Adipocyte (in vitro differentiated cells): ENCODE measurements around the gene ZNF443.
A peak's percentile ranks its signal among the peaks of the same experiment; 100 is the strongest.
"Not testable (repeated sequence)": the region's sequence is repeated elsewhere in the genome, so short reads cannot be mapped to it uniquely, and the experiment has no call there.

Experiments
- DNase-seq: peaks from one replicate; pipeline ENCODE4 v3.0.0-alpha.2; 2015; ENCODE audit warnings: low read depth
- H3K27me3 ChIP-seq: replicated peaks from 2 replicates; pipeline ENCODE4 v1.7.0; 2013; ENCODE audit warnings: mild to moderate bottlenecking, low read length, moderate library complexity; ENCODE audit not compliant: control insufficient read depth, insufficient read depth
- H3K36me3 ChIP-seq: 2 replicates; pipeline ENCODE4 v1.7.0; 2013; ENCODE audit warnings: low read length, mild to moderate bottlenecking, moderate library complexity; ENCODE audit not compliant: control insufficient read depth, insufficient read depth, severe bottlenecking
- H3K4me1 ChIP-seq: 2 replicates; pipeline ENCODE4 v1.7.0; 2013; ENCODE audit warnings: mild to moderate bottlenecking, low read length, moderate library complexity; ENCODE audit not compliant: control insufficient read depth, insufficient read depth
- H3K4me3 ChIP-seq: 2 replicates; pipeline ENCODE4 v1.7.0; 2013; ENCODE audit warnings: mild to moderate bottlenecking, low read length, moderate library complexity
- H3K9ac ChIP-seq: 2 replicates; pipeline ENCODE4 v1.7.0; 2013; ENCODE audit warnings: mild to moderate bottlenecking, low read length, moderate library complexity
- H3K9me3 ChIP-seq: 2 replicates; pipeline ENCODE4 v1.7.0; 2013; ENCODE audit warnings: mild to moderate bottlenecking, low read length, moderate library complexity; ENCODE audit not compliant: control insufficient read depth

The ZNF443 gene

GRCh38 chr19:12411893-12412292 lies 28.9 kb downstream of the ZNF443 start:
- no peak for DNase-seq
- H3K4me3 ChIP-seq, result no peak overlapping the region

DNA sequence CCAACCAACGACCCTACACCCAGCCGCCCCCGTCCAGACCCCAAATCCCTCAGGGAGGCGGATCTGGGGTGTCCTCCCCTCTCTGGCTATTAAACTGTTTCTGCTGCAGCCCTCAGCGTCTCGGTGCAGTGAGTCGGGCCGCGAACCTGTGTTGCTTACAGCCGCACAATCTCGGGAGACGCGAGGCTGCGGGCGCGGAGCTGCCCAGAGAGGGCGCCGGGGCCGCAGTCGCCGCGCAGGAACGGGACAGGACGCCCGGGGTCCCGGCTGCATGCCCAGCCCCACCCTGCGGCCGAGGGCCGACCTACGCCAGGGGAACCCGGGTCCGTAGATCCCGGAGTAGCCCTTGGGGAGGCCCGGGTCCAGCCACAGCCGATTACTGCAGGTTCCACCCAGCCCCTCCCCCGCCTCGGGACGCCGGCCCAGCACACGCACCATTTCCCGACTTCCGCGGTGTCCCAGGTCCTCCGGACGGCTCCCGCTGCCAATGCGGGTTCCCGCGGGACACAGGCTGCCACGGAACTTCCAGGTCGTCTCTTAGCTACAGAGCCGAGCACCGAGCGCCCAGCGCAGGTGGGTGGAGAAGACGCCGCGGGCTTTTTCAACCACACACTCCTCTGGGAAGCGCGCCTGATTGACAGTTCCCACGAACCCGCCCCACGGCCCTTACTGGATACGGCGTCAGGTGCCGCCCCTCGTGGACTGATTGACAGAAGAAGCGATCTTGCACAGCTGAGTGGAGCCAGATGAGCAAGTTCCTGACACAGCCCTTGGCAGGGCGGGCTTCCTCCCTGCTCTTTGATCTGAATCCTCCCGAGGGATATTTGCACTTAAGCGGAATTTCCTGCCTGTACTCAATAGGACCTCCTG lies 40.0 kb downstream of the ZNF443 start, which contains the start of gene ZNF799:
Gene ZNF799, minus strand, starts transcription at position 639 of the 870 bp plus-strand sequence. Its CDS starts 201 bp downstream, at position 438.
- peak within 1 kb of the TSS; percentile 81 for H3K9ac ChIP-seq
- no peaks in the 10 kb centered on the region for H3K36me3 ChIP-seq
- H3K4me3 ChIP-seq, result peak within 1 kb of the TSS; percentile 96
- no peaks in the 10 kb centered on the region for H3K9me3 ChIP-seq
- peak; percentile 98 for DNase-seq
- peaks cover 4% of the 10 kb centered on the region for H3K4me1 ChIP-seq
- H3K27me3 ChIP-seq, result no peaks in the 10 kb centered on the region

More at GRCh38 chr19:12411893-12412292, 28.9 kb downstream of the ZNF443 start:
- H3K36me3 ChIP-seq, result no peaks in the 10 kb centered on the region
- no peaks in the 10 kb centered on the region for H3K4me1 ChIP-seq
- no peak overlapping the region for H3K9ac ChIP-seq
- H3K9me3 ChIP-seq, result no peaks in the 10 kb centered on the region
- no peaks in the 10 kb centered on the region for H3K27me3 ChIP-seq

GRCh38 chr19:12399901-12400632 lies 40.8 kb downstream of the ZNF443 start:
- H3K9me3 ChIP-seq, H3K27me3 ChIP-seq, H3K4me1 ChIP-seq, H3K36me3 ChIP-seq: not testable (repeated sequence)
- peak; percentile 24 for DNase-seq
- peak overlapping the region; percentile 96 for H3K4me3 ChIP-seq
- H3K9ac ChIP-seq, result peak overlapping the region; percentile 81

DNA sequence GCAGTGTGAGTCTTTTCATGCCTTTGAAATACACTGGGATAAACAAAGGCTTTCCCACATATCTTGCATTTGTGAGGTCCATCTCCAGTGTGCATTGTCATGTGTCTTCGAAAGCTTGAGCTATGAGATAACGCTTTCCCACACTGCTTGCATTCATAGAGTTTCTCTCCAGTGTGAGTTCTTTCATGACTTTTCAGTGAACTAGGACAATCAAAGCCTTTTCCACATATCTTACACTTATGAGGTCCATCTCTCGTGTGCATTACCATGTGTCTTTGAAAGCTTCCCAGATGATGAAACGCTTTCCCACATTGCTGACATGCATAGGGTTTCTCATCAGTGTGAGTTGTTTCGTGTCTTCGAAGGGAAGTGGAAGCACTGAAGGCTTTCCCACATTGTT lies 49.7 kb downstream of the ZNF443 start:
- H3K9me3 ChIP-seq, result peaks cover 32% of the 10 kb centered on the region
- H3K4me1 ChIP-seq, DNase-seq, H3K9ac ChIP-seq, H3K27me3 ChIP-seq: not testable (repeated sequence)
- H3K36me3 ChIP-seq, result peaks cover 32% of the 10 kb centered on the region
- peak overlapping the region; percentile 24 for H3K4me3 ChIP-seq

GRCh38 chr19:12386365-12386764 lies 54.5 kb downstream of the ZNF443 start:
- not testable (repeated sequence) for H3K4me1 ChIP-seq, H3K9ac ChIP-seq, H3K27me3 ChIP-seq, H3K4me3 ChIP-seq, DNase-seq
- peaks cover 33% of the 10 kb centered on the region for H3K36me3 ChIP-seq
- peaks cover 46% of the 10 kb centered on the region for H3K9me3 ChIP-seq

DNA sequence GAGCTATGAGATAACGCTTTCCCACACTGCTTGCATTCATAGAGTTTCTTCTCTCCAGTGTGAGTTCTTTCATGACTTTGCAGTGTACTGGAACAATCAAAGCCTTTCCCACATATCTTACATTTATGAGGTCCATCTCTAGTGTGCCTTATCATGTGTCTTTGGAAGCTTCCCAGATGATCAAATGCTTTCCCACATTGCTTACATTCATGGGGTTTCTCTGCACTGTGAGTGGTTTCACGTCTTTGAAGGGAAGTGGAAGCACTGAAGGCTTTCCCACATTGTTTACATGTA lies 60.4 kb downstream of the ZNF443 start:
- H3K27me3 ChIP-seq, result no peaks in the 10 kb centered on the region
- peaks cover 72% of the 10 kb centered on the region for H3K9me3 ChIP-seq
- peak overlapping the region; percentile 62 for H3K4me3 ChIP-seq
- no peak overlapping the region for H3K9ac ChIP-seq
- H3K36me3 ChIP-seq, result peaks cover 31% of the 10 kb centered on the region
- no peaks in the 10 kb centered on the region for H3K4me1 ChIP-seq
- no peak for DNase-seq

DNA sequence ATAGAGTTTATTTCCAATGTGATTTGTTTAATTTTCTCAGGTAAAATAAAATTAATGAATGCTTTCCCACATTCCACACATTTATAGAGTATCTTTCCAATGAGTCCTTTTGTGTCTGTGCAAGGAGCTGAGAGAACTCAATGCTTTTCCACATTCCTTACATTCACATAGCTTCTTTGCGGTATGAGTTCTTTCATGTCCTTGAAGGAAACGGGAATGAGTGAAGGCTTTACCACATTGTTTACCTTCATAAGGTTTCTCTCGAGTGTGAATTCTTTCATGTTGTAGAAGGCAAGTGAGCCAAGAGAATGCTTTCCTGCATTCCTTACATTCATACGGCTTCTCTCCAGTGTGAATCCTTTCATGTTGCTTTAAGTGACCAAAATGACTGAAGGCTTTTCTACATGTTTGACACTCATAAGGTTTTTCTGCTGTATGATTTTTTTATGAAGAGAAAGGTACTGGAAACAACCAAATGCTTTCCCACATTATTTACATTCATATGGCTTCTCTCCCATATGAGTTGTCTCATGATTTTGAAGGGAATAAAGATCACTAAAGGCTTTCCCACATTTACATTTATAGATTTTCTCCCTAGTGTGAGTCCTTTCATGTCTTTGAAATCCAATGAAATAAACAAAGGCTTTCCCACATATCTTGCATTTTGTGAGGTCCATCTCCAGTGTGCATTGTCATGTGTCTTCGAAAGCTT lies 60.9 kb downstream of the ZNF443 start:
- H3K27me3 ChIP-seq, result no peaks in the 10 kb centered on the region
- no peak overlapping the region for H3K9ac ChIP-seq
- H3K4me1 ChIP-seq, result no peaks in the 10 kb centered on the region
- peak overlapping the region; percentile 62 for H3K4me3 ChIP-seq
- peaks cover 72% of the 10 kb centered on the region for H3K9me3 ChIP-seq
- H3K36me3 ChIP-seq, result peaks cover 31% of the 10 kb centered on the region
- DNase-seq, result no peak
